Measurements from ENCODE around the gene CDC14A.

The CDC14A gene

DNA sequence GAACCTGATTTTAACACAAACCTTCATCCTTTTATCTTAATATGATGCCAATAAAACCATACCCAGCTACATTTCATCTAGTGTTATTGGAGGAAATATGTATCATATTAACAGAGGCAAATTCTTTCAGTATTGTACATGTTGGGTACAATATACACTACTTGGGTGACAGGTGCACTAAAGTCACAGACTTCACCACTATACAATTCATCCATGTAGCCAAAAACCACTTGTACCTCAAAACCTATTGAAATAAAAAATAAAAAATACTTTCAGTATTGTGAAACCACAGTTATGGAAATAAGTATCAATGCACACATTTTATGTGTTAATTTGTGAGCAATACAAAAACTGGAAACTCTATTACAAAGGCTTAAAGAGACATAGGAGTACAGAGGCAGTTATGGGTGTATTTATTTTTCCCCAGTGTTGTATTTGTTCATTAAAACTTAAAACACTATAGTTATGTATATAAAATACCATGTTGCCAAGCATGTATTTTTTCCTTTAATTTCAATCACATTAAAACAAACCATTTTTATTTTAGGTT, 160.6 kb downstream of the CDC14A start:
- Histone ChIP-seq H4K20me1 (ENCODE audit: control insufficient read depth, insufficient read depth, low read depth, low read length) (no peaks in the 10 kb centered on the region), H3K4me1 (ENCODE audit: control insufficient read depth, low read length) (no peaks in the 10 kb centered on the region), H3K9me3 (ENCODE audit: control insufficient read depth, insufficient read depth, low read length) (no peaks in the 10 kb centered on the region), H3K27me3 (ENCODE audit: control insufficient read depth, low read length) (no peaks in the 10 kb centered on the region), H3K79me2 (ENCODE audit: control insufficient read depth, low read length) (no peaks in the 10 kb centered on the region), H3K4me3 (ENCODE audit: low read length) (no peak overlapping the region), H3F3A (ENCODE audit: control insufficient read depth, insufficient read depth) (no peaks in the 10 kb centered on the region), H3K27ac (ENCODE audit: low read depth, low read length) (no peak overlapping the region), H3K9me2 (replicated peaks; ENCODE audit: control insufficient read depth, low read length) (no peaks in the 10 kb centered on the region), H3K4me2 (ENCODE audit: low read length) (no peak overlapping the region), H3K36me3 (ENCODE audit: control insufficient read depth, low read length) (no peaks in the 10 kb centered on the region)
- no peak for TF ChIP-seq EZH2phosphoT487 (IDR thresholded peaks at IDR 0.05; ENCODE audit: borderline replicate concordance, low read length)
- TF ChIP-seq, protein P1, sequence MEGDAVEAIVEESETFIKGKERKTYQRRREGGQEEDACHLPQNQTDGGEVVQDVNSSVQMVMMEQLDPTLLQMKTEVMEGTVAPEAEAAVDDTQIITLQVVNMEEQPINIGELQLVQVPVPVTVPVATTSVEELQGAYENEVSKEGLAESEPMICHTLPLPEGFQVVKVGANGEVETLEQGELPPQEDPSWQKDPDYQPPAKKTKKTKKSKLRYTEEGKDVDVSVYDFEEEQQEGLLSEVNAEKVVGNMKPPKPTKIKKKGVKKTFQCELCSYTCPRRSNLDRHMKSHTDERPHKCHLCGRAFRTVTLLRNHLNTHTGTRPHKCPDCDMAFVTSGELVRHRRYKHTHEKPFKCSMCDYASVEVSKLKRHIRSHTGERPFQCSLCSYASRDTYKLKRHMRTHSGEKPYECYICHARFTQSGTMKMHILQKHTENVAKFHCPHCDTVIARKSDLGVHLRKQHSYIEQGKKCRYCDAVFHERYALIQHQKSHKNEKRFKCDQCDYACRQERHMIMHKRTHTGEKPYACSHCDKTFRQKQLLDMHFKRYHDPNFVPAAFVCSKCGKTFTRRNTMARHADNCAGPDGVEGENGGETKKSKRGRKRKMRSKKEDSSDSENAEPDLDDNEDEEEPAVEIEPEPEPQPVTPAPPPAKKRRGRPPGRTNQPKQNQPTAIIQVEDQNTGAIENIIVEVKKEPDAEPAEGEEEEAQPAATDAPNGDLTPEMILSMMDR (IDR thresholded peaks at IDR 0.05; ENCODE audit: low read depth, low read length, poor library complexity, severe bottlenecking), result no peak

DNA sequence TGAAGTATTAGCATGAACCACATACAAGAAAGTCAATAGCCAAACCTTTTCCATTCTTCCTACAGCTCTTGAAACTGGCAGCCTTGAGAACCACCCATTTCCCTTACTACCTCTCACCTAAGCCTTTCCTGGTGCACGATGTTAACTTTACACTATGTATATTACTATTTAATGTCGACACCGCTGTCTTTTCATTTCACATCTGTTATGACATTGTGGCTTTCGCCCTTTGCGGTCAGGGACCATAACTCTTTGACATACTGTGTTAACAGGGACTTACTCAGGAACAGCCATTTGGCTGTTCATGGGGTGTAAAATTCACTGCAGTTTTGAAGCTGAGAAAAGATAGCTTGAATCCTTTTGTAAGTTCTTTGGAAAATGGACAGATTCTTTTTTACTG, 164.6 kb downstream of the CDC14A start:
- H3K9me2 ChIP-seq (replicated peaks; ENCODE audit: control insufficient read depth, low read length), result no peaks in the 10 kb centered on the region
- no peaks in the 10 kb centered on the region for H3K79me2 ChIP-seq (ENCODE audit: control insufficient read depth, low read length)
- TF ChIP-seq EZH2phosphoT487 (IDR thresholded peaks at IDR 0.05; ENCODE audit: borderline replicate concordance, low read length), result no peak
- TF ChIP-seq, protein P1 (IDR thresholded peaks at IDR 0.05; ENCODE audit: low read depth, low read length, poor library complexity, severe bottlenecking), result no peak
- no peak overlapping the region for H3K27ac ChIP-seq (ENCODE audit: low read depth, low read length)
- no peak overlapping the region for H3K4me3 ChIP-seq (ENCODE audit: low read length)
- H3K4me1 ChIP-seq (ENCODE audit: control insufficient read depth, low read length), result no peaks in the 10 kb centered on the region
- no peaks in the 10 kb centered on the region for H3K27me3 ChIP-seq (ENCODE audit: control insufficient read depth, low read length)
- no peaks in the 10 kb centered on the region for H3F3A ChIP-seq (ENCODE audit: control insufficient read depth, insufficient read depth)
- no peaks in the 10 kb centered on the region for H3K36me3 ChIP-seq (ENCODE audit: control insufficient read depth, low read length)
- H3K4me2 ChIP-seq (ENCODE audit: low read length), result no peak overlapping the region
- H4K20me1 ChIP-seq (ENCODE audit: control insufficient read depth, insufficient read depth, low read depth, low read length), result no peaks in the 10 kb centered on the region
- H3K9me3 ChIP-seq (ENCODE audit: control insufficient read depth, insufficient read depth, low read length), result no peaks in the 10 kb centered on the region

DNA sequence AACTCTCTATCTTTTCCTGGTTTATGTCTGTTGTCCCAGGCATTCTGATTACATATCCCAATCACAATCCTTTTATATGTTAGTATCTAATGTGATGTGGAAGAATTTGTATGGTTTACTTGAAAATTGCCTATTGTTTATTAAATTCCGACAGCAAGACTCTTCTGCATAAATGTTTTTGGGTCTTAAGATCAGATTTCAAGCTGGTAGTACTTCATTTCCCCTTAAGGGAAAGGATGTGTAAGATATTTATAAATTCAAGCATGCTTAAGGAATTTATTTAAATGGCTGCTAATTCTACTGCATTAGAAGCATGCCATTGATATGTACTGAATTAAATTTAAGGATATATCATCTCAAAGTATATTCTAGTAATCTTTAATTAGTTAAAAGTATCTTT, 165.2 kb downstream of the CDC14A start:
- H3K4me1 ChIP-seq (ENCODE audit: control insufficient read depth, low read length), result peaks cover under 1% of the 10 kb centered on the region; the same call in 1 of the 2 replicates
- no peaks in the 10 kb centered on the region for H3K9me3 ChIP-seq (ENCODE audit: control insufficient read depth, insufficient read depth, low read length)
- no peaks in the 10 kb centered on the region for H3K36me3 ChIP-seq (ENCODE audit: control insufficient read depth, low read length)
- no peak overlapping the region for H3K4me3 ChIP-seq (ENCODE audit: low read length)
- no peaks in the 10 kb centered on the region for H3K79me2 ChIP-seq (ENCODE audit: control insufficient read depth, low read length)
- H3K9me2 ChIP-seq (replicated peaks; ENCODE audit: control insufficient read depth, low read length), result no peaks in the 10 kb centered on the region
- TF ChIP-seq, protein P1 (IDR thresholded peaks at IDR 0.05; ENCODE audit: low read depth, low read length, poor library complexity, severe bottlenecking), result no peak
- no peak for TF ChIP-seq EZH2phosphoT487 (IDR thresholded peaks at IDR 0.05; ENCODE audit: borderline replicate concordance, low read length)
- H3K4me2 ChIP-seq (ENCODE audit: low read length), result no peak overlapping the region
- no peaks in the 10 kb centered on the region for H4K20me1 ChIP-seq (ENCODE audit: control insufficient read depth, insufficient read depth, low read depth, low read length)
- no peaks in the 10 kb centered on the region for H3K27me3 ChIP-seq (ENCODE audit: control insufficient read depth, low read length)
- H3F3A ChIP-seq (ENCODE audit: control insufficient read depth, insufficient read depth), result no peaks in the 10 kb centered on the region
- no peak overlapping the region for H3K27ac ChIP-seq (ENCODE audit: low read depth, low read length)

All from DOHH2 (cell line).